Prostate gland (tissue), 2 donors: ENCODE results near the gene ELMO1. TPM values are rescaled to one million over a fixed set of nuclear protein-coding genes. Genes with fewer than 3 reads are reported as not detected.

ENCODE experiments used
- DNase-seq: peaks from one replicate; pipeline ENCODE4 v3.0.0-alpha.2; 2019; ENCODE audit warnings: low spot score
- H3K27ac ChIP-seq, 2 donors: fragments of 200-600 bp; sonication (generic); 2 replicates each; pipeline ENCODE4 v1.5.1; 2017 to 2019
- H3K27me3 ChIP-seq: fragments of 200-600 bp; sonication (generic); replicated peaks from 2 replicates; pipeline ENCODE4 v1.5.1; 2019; ENCODE audit not compliant: insufficient read depth
- H3K36me3 ChIP-seq, 2 donors: fragments of 200-600 bp; sonication (generic); 1 replicate in 1 of 2; 2 replicates in 1 of 2; pipeline versions ENCODE4 v1.5.1 to v1.8.1; 2017 to 2019
- H3K4me1 ChIP-seq: fragments of 200-600 bp; sonication (generic); replicated peaks from 2 replicates; pipeline ENCODE4 v1.5.1; 2019
- H3K4me3 ChIP-seq, 2 donors: fragments of 200-600 bp; sonication (generic); 2 replicates each; pipeline ENCODE4 v1.5.1; 2017 to 2019
- H3K9me3 ChIP-seq: fragments of 200-600 bp; sonication (generic); 2 replicates; pipeline ENCODE4 v1.5.1; 2017
- POLR2A ChIP-seq: fragments of 450-650 bp; IDR thresholded peaks from one replicate; pipeline ENCODE4 v1.6.1; 2016; ENCODE audit warnings: antibody characterized with exemption, mild to moderate bottlenecking
- POLR2AphosphoS5 ChIP-seq: sonication (generic); formaldehyde crosslinking; IDR thresholded peaks from one replicate; pipeline ENCODE4 v1.6.1; 2017; ENCODE audit warnings: antibody characterized with exemption
- WGBS: methylation state at CpG from one replicate; pipeline ENCODE4 v1.1.5; 2018; 5-methylcytosine and 5-hydroxymethylcytosine counted together
- intact Hi-C: fragments of 100-400 bp; cut with DNase I; formaldehyde crosslinking; loops from one replicate; pipeline ENCODE4 v1.14.2; 2022
- total RNA-seq, 2 donors: library from RNA; depleted of rRNA; stranded (reverse); fragments of >200 nt; gene quantifications; one replicate each; pipeline ENCODE4 v1.1.0, GENCODE V29; 2016
- TF ChIP-seq, protein P1 (sequence below), 4 experiments: fragments of 200-600 bp in 2 of 4; fragments of 450-650 bp in 2 of 4; sonication (generic) in 2 of 4; IDR thresholded peaks; 1 replicate in 3 of 4; 2 replicates in 1 of 4; pipeline ENCODE4 v1.5.1; 2016 to 2019; ENCODE audit warnings: antibody characterized with exemption in 4 of 4, mild to moderate bottlenecking in 2 of 4, moderate library complexity in 2 of 4

Gene ELMO1
- total RNA-seq, 2 donors from 2014 or later, result 6.7 to 19.3 TPM

DNA sequence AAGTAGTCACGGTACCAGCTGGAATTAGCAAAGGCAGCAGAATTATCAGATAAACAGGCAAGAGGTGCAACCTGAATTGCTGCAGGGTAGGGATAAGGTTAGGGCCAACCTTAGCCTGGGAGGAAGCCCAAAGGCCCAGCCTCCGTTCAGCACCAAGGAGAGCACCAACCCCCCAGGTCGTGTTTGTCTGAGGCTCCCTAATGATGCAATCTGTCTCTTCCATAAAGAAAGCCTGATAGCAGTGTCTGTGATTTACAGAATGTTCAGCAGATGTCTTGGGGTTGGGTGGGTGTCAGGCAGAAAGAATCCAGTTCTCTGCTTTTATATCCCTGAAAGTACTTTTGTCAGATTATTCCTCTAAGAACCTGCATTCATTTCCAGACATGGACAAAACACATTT is 396.0 kb downstream of the ELMO1 start:
- Histone ChIP-seq H3K27me3 (no peaks in the 10 kb centered on the region), H3K4me1 (no peaks in the 10 kb centered on the region), H3K4me3 (no peak overlapping the region), H3K27ac (no peak overlapping the region), H3K36me3 (no peaks in the 10 kb centered on the region), H3K9me3 (no peaks in the 10 kb centered on the region)
- TF ChIP-seq POLR2A, result no peak
- TF ChIP-seq, protein P1, sequence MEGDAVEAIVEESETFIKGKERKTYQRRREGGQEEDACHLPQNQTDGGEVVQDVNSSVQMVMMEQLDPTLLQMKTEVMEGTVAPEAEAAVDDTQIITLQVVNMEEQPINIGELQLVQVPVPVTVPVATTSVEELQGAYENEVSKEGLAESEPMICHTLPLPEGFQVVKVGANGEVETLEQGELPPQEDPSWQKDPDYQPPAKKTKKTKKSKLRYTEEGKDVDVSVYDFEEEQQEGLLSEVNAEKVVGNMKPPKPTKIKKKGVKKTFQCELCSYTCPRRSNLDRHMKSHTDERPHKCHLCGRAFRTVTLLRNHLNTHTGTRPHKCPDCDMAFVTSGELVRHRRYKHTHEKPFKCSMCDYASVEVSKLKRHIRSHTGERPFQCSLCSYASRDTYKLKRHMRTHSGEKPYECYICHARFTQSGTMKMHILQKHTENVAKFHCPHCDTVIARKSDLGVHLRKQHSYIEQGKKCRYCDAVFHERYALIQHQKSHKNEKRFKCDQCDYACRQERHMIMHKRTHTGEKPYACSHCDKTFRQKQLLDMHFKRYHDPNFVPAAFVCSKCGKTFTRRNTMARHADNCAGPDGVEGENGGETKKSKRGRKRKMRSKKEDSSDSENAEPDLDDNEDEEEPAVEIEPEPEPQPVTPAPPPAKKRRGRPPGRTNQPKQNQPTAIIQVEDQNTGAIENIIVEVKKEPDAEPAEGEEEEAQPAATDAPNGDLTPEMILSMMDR (IDR thresholded peaks at IDR 0.05), result no peak
- no peak for TF ChIP-seq POLR2AphosphoS5
- DNase-seq, result no peak
- 29% methylated on average over 3 of the region's 3 CpGs for WGBS
- intact Hi-C loops, result no loop called here

DNA sequence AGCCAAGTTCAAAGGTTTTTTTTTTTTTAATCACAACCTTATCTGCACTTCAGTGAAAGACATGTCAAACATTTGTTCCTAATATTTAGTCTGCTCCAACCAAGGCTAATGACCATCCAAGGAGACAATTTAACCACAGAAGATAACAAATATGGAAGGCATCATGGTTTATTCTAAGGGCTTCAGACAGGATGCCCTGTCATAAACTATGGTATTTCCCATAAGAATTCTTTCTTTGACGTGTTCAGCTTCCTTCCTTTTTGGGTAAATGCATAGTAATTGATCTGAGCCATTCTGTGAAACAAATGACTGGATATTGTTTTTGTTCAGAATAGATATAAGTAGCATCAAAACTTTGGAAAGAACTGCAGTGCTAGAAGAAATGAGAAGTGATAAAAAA is 397.9 kb downstream of the ELMO1 start:
- intact Hi-C loops, result no loop called here
- TF ChIP-seq, protein P1 (IDR thresholded peaks at IDR 0.05), result no peak
- TF ChIP-seq POLR2A, result no peak
- TF ChIP-seq POLR2AphosphoS5, result no peak
- H3K4me3 ChIP-seq, result no peak overlapping the region
- no peaks in the 10 kb centered on the region for H3K4me1 ChIP-seq
- no peak for DNase-seq
- no peak overlapping the region for H3K27ac ChIP-seq
- H3K27me3 ChIP-seq, result no peaks in the 10 kb centered on the region
- 74% methylated on average over 1 of the region's 1 CpG for WGBS
- H3K9me3 ChIP-seq, result no peaks in the 10 kb centered on the region
- H3K36me3 ChIP-seq, result no peaks in the 10 kb centered on the region

DNA sequence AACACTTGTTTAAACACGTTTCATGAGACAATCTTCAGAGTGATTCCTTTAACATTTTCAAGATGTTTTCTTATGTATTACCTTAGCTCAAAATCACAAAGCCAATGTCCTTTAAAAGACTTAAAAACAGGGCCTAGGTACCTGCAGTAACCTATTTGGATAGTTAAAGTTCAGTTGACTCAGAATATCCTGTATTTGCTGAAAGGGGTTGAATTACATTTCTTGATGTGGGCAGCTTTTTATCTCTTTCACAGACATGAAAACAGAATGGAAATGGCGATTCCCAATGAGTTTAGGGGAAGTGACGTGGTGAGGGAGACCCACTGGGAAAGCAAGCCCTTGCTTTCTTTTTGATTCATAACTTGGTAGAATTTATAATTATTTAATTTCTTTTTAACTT is 400.0 kb downstream of the ELMO1 start:
- no peak for DNase-seq
- TF ChIP-seq POLR2A, result no peak
- TF ChIP-seq, protein P1 (IDR thresholded peaks at IDR 0.05), result no peak
- Histone ChIP-seq H3K9me3 (no peaks in the 10 kb centered on the region), H3K4me1 (no peaks in the 10 kb centered on the region), H3K27me3 (no peaks in the 10 kb centered on the region), H3K36me3 (no peaks in the 10 kb centered on the region), H3K4me3 (no peak overlapping the region), H3K27ac (no peak overlapping the region)
- intact Hi-C loops, result no loop called here
- 71% methylated on average over 3 of the region's 3 CpGs for WGBS

DNA sequence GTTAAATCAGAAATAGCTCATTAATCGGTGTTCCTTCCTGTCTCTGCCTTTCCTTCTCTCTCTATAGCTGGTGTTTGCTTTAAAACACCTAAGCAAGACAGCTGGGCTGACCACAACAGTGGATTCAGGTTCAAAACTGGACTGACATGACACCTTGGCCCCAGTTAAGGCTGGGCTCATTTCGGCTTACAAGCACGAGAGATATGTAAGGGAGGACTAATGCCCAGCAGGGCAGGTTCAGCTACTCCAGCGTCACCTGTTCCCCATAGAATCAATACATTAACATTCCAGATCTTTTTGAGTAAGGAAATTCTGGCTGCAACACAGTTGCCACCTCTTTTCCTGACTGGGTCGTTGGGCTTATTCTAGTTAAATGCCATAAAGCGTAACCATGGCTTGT is 401.4 kb downstream of the ELMO1 start:
- no peaks in the 10 kb centered on the region for H3K9me3 ChIP-seq
- H3K27me3 ChIP-seq, result no peaks in the 10 kb centered on the region
- no peaks in the 10 kb centered on the region for H3K4me1 ChIP-seq
- no peak overlapping the region for H3K4me3 ChIP-seq
- 46% methylated on average over 6 of the region's 6 CpGs for WGBS
- TF ChIP-seq POLR2A, result no peak
- TF ChIP-seq, protein P1 (IDR thresholded peaks at IDR 0.05), result no peak
- no peak for TF ChIP-seq POLR2AphosphoS5
- H3K36me3 ChIP-seq, result no peaks in the 10 kb centered on the region
- no peak overlapping the region for H3K27ac ChIP-seq
- intact Hi-C loops, result no loop called here
- DNase-seq, result no peak

DNA sequence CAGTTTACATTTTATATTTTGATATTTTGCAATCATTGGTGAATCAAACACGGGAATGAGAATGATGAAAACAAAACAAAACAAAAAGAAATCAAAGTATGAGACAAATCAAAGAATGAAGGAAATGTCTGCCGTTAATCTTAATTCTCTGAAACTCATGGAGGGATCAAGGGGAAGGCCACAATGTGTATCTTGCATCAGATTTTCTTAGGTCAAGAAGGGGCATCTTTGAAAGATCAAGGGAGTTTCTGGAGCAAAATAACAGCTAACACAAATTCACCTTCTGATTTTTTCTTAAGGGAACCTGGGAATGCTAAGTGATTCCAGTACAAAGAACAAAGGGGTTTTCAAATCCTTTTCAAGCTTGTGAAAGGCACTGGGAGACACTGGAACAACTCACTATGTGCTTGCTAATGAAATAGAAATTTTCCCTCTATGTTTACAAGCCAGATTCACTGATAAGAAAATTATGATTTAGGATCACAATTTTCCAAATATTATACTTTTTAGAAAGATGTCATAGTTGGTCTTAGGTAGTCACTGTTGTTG is 402.1 kb downstream of the ELMO1 start:
- intact Hi-C loops, result no loop called here
- no peaks in the 10 kb centered on the region for H3K4me1 ChIP-seq
- no peak for DNase-seq
- H3K36me3 ChIP-seq, result no peaks in the 10 kb centered on the region
- TF ChIP-seq POLR2AphosphoS5 (no peak), POLR2A (no peak)
- TF ChIP-seq, protein P1 (IDR thresholded peaks at IDR 0.05), result no peak
- no peaks in the 10 kb centered on the region for H3K27me3 ChIP-seq
- H3K27ac ChIP-seq, result no peak overlapping the region
- H3K4me3 ChIP-seq, result no peak overlapping the region
- no peaks in the 10 kb centered on the region for H3K9me3 ChIP-seq
- 80% methylated on average over 2 of the region's 2 CpGs for WGBS
